BLaER1 treated with 17β-estradiol and CSF1 and Interleukin-3, amounts not matched to agents 10 nM and 100 nM (cell line): ENCODE measurements around the gene TAB2.
A peak's percentile ranks its signal among the peaks of the same experiment; 100 is the strongest.

Experiments
- H3K27ac ChIP-seq, 11 experiments: shearing (Covaris generic); formaldehyde crosslinking; 2 replicates each; pipeline ENCODE4 v1.8.1; 2022
- H3K27me3 ChIP-seq, 11 experiments: shearing (Covaris generic); formaldehyde crosslinking; 2 replicates each; pipeline ENCODE4 v1.8.1; 2022
- H3K36me3 ChIP-seq, 11 experiments: shearing (Covaris generic); formaldehyde crosslinking; 2 replicates each; pipeline ENCODE4 v1.8.1; 2022
- H3K4me1 ChIP-seq, 10 experiments: shearing (Covaris generic); formaldehyde crosslinking; 2 replicates each; pipeline ENCODE4 v1.8.1; 2022
- H3K4me2 ChIP-seq, 11 experiments: shearing (Covaris generic); formaldehyde crosslinking; 2 replicates each; pipeline ENCODE4 v1.8.1; 2022
- H3K4me3 ChIP-seq, 10 experiments: shearing (Covaris generic); formaldehyde crosslinking; 2 replicates each; pipeline ENCODE4 v1.8.1; 2022
- H3K9ac ChIP-seq, 11 experiments: shearing (Covaris generic); formaldehyde crosslinking; 2 replicates each; pipeline ENCODE4 v1.8.1; 2022
- H3K9me3 ChIP-seq, 11 experiments: shearing (Covaris generic); formaldehyde crosslinking; replicated peaks in 1 of 11; 2 replicates each; pipeline ENCODE4 v1.8.1; 2022
- H4K20me1 ChIP-seq, 11 experiments: shearing (Covaris generic); formaldehyde crosslinking; 2 replicates each; pipeline ENCODE4 v1.8.1; 2022
- Cebpa-rat ChIP-seq, 11 experiments: shearing (Covaris generic); IDR thresholded peaks; 2 replicates each; pipeline ENCODE4 v1.8.1; 2022

Gene TAB2

DNA sequence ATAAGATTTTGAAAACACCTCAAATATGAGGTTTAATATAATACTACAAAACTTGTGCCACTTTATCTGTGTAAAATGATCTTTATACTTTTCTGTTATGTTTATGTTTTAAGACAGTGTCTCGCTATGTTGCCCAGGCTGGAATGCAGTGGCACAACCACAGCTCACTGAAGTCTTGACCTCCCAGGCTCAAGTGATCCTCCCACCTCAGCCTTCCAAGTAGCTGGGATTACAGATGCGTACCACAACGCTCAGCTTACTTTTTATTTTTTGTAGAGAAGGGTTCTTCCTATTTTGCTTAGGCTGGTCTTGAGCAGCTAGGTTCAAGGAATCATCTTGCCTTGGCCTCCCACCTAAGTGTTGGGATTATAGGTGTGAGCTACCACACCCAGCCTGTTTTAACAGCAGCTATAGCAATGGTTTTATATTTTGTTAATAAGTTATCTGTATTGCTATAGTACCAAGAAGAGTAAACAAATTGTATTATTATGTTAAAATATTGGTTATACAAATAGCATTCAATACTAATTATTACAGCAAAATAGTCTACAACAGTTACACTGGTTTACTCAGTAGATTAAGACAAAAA lies 8.2 kb downstream of the TAB2 start:
- H3K4me1 ChIP-seq: peaks cover 0 to 100% (median 21%) of the 10 kb centered on the region in 10 experiments; a peak in 18 of 20 replicates
- H3K36me3 ChIP-seq: peaks cover 8 to 40% (median 21%) of the 10 kb centered on the region in 11 experiments; a peak in 20 of 22 replicates
- H3K27me3 ChIP-seq: no peaks in the 10 kb centered on the region
- no peak for TF ChIP-seq Cebpa-rat (IDR thresholded peaks at IDR 0.05)
- no peak overlapping the region for H3K27ac ChIP-seq
- no peak overlapping the region for H3K4me3 ChIP-seq
- H4K20me1 ChIP-seq: peaks cover 74 to 100% (median 91%) of the 10 kb centered on the region in 11 experiments
- peaks cover 0 to 25% (median 10%) of the 10 kb centered on the region in 11 experiments; a peak in 10 of 22 replicates for H3K9me3 ChIP-seq
- peak overlapping the region in 2 of 11 experiments; percentile 92 to 97; a peak in 4 of 22 replicates for H3K4me2 ChIP-seq
- no peak overlapping the region for H3K9ac ChIP-seq

DNA sequence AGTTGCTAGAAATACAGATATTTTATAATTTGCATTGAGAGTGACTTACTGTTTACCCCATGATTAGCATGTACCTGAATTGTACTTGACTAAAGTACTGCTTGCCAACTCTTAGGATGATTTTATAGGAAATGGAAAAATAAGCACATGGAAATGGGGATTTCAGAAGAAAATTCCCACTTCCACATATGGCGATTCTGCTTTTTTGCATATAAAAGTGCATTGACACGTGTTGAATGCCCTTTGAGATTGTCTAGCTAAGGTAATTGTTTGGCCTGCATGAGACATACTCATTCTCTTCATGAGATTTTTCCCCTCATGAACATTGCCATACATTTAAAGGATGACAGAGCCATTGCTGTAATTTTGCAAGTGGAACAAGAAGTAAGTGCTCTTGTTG lies 10.1 kb downstream of the TAB2 start:
- peaks cover 8 to 37% (median 21%) of the 10 kb centered on the region in 11 experiments; a peak in 20 of 22 replicates for H3K36me3 ChIP-seq
- no peaks in the 10 kb centered on the region for H3K27me3 ChIP-seq
- TF ChIP-seq Cebpa-rat (IDR thresholded peaks at IDR 0.05): no peak
- H3K9ac ChIP-seq: no peak overlapping the region
- no peak overlapping the region for H3K27ac ChIP-seq
- peaks cover 0 to 25% (median 10%) of the 10 kb centered on the region in 11 experiments; a peak in 10 of 22 replicates for H3K9me3 ChIP-seq
- H3K4me1 ChIP-seq: peaks cover 3 to 100% (median 26%) of the 10 kb centered on the region in 10 experiments; a peak in 17 of 20 replicates
- H3K4me3 ChIP-seq: no peak overlapping the region
- peak overlapping the region in 2 of 11 experiments; percentile 76 to 83; a peak in 4 of 22 replicates for H3K4me2 ChIP-seq
- peaks cover 76 to 100% (median 94%) of the 10 kb centered on the region in 11 experiments; a peak in 21 of 22 replicates for H4K20me1 ChIP-seq

DNA sequence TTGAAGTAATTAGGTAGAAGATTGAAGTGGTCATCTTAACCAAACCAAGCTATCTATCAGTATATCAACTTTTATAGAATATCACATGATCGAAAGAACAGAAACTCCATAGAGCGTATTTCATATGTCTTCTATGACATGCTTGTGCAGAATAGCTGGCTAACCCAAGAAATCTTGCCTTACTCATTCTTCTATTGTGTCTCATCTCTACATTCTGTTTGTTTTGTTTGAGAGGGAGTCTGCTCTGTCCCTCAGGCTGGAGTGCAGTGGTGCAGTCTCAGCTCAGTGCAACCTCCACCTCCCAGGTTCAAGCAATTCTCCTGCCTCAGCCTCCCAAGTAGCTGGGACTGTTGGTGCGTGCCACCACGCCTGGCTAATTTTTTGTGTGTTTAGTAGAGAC lies 10.6 kb downstream of the TAB2 start:
- Histone ChIP-seq H3K4me1 (peaks cover 3 to 100% (median 25%) of the 10 kb centered on the region in 10 experiments; a peak in 16 of 20 replicates), H3K4me3 (no peak overlapping the region), H3K27ac (no peak overlapping the region), H3K9ac (no peak overlapping the region), H3K36me3 (peaks cover 8 to 37% (median 21%) of the 10 kb centered on the region in 11 experiments; a peak in 20 of 22 replicates), H3K27me3 (no peaks in the 10 kb centered on the region), H3K4me2 (peak overlapping the region in 3 of 11 experiments; percentile 24 to 83 (median 76); a peak in 4 of 22 replicates), H3K9me3 (peaks cover 0 to 25% (median 10%) of the 10 kb centered on the region in 11 experiments; a peak in 10 of 22 replicates), H4K20me1 (peaks cover 76 to 100% (median 94%) of the 10 kb centered on the region in 11 experiments; a peak in 21 of 22 replicates)
- no peak for TF ChIP-seq Cebpa-rat (IDR thresholded peaks at IDR 0.05)

DNA sequence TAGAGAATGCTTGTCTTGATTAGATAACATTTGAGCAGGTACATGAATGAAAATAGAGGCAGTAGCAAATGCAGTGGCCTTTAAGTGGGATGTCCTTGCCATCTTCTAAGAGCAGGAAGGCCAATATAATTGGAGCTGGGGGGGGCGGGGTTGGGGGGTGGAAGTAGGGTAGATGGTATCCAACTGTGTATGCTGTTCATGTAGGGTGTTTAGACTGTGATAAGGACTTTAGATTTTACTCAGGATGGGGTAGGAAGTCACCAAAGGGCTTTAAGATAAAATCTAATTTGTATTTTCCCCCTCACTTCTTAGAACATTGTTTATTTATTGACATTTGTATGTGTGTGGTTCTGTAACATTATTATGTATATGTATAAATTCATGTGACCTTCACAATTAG lies 12.0 kb downstream of the TAB2 start:
- no peak overlapping the region for H3K4me3 ChIP-seq
- no peak overlapping the region for H3K27ac ChIP-seq
- TF ChIP-seq Cebpa-rat (IDR thresholded peaks at IDR 0.05): no peak
- peaks cover 0 to 25% (median 10%) of the 10 kb centered on the region in 11 experiments; a peak in 10 of 22 replicates for H3K9me3 ChIP-seq
- H3K36me3 ChIP-seq: peaks cover 8 to 37% (median 21%) of the 10 kb centered on the region in 11 experiments; a peak in 20 of 22 replicates
- peaks cover 4 to 100% (median 22%) of the 10 kb centered on the region in 10 experiments; a peak in 15 of 20 replicates for H3K4me1 ChIP-seq
- no peak overlapping the region for H3K9ac ChIP-seq
- H3K4me2 ChIP-seq: peak overlapping the region in 3 of 11 experiments; percentile 55 to 83 (median 76); a peak in 5 of 22 replicates
- H4K20me1 ChIP-seq: peaks cover 77 to 100% (median 95%) of the 10 kb centered on the region in 11 experiments; a peak in 21 of 22 replicates
- no peaks in the 10 kb centered on the region for H3K27me3 ChIP-seq

- H3K9me3 ChIP-seq: peaks cover 0 to 25% (median 10%) of the 10 kb centered on the region in 11 experiments; a peak in 9 of 22 replicates
- peaks cover 8 to 37% (median 19%) of the 10 kb centered on the region in 11 experiments; a peak in 20 of 22 replicates for H3K36me3 ChIP-seq
- peaks cover 79 to 100% (median 96%) of the 10 kb centered on the region in 11 experiments; a peak in 21 of 22 replicates for H4K20me1 ChIP-seq
- peaks cover 4 to 100% (median 22%) of the 10 kb centered on the region in 10 experiments; a peak in 16 of 20 replicates for H3K4me1 ChIP-seq
- no peak overlapping the region for H3K4me3 ChIP-seq
- peak overlapping the region in 3 of 11 experiments; percentile 55 to 83 (median 76); a peak in 6 of 22 replicates for H3K4me2 ChIP-seq
- H3K27me3 ChIP-seq: no peaks in the 10 kb centered on the region
- H3K27ac ChIP-seq: peak overlapping the region in 1 of 11 experiments; percentile 6; a peak in 1 of 22 replicates
- TF ChIP-seq Cebpa-rat (IDR thresholded peaks at IDR 0.05): no peak
- H3K9ac ChIP-seq: peak overlapping the region in 1 of 11 experiments; percentile 59; a peak in 2 of 22 replicates
These were observed 12.6 kb downstream of the TAB2 start for GRCh38 chr6:149330133-149330532.

- peaks cover 0 to 19% (median 4%) of the 10 kb centered on the region in 11 experiments; a peak in 5 of 22 replicates for H3K9me3 ChIP-seq
- TF ChIP-seq Cebpa-rat (IDR thresholded peaks at IDR 0.05): no peak
- 0 out of 20 replicates have a peak overlapping the region, but pooled peaks of 1 of the 10 experiments have one; percentile 19 for H3K4me3 ChIP-seq
- peaks cover 6 to 100% (median 30%) of the 10 kb centered on the region in 10 experiments for H3K4me1 ChIP-seq
- H4K20me1 ChIP-seq: peaks cover 86 to 100% (median 98%) of the 10 kb centered on the region in 11 experiments
- peak overlapping the region in 4 of 11 experiments; percentile 15 to 83 (median 66); a peak in 8 of 22 replicates for H3K4me2 ChIP-seq
- H3K27ac ChIP-seq: peak overlapping the region in 2 of 11 experiments; percentile 6 to 13; a peak in 2 of 22 replicates
- peak overlapping the region in 2 of 11 experiments; percentile 38 to 59; a peak in 1 of 22 replicates for H3K9ac ChIP-seq
- H3K27me3 ChIP-seq: no peaks in the 10 kb centered on the region
- peaks cover under 1 to 29% (median 12%) of the 10 kb centered on the region in 11 experiments; a peak in 16 of 22 replicates for H3K36me3 ChIP-seq
These were observed 13.7 kb downstream of the TAB2 start for GRCh38 chr6:149331043-149331807.

GRCh38 chr6:149331871-149332270 lies 14.4 kb downstream of the TAB2 start:
- Histone ChIP-seq H3K27me3 (no peaks in the 10 kb centered on the region), H3K9me3 (peaks cover 0 to 18% (median 3%) of the 10 kb centered on the region in 11 experiments; a peak in 3 of 22 replicates), H3K4me3 (no peak overlapping the region), H4K20me1 (peaks cover 91 to 100% (median 99%) of the 10 kb centered on the region in 11 experiments), H3K36me3 (peaks cover 0 to 23% (median 12%) of the 10 kb centered on the region in 11 experiments; a peak in 11 of 22 replicates), H3K4me1 (peaks cover 11 to 100% (median 36%) of the 10 kb centered on the region in 10 experiments), H3K27ac (no peak overlapping the region), H3K4me2 (peak overlapping the region in 4 of 11 experiments; percentile 15 to 83 (median 66); a peak in 7 of 22 replicates), H3K9ac (0 out of 22 replicates have a peak overlapping the region, but pooled peaks of 1 of the 11 experiments have one; percentile 29)
- no peak for TF ChIP-seq Cebpa-rat (IDR thresholded peaks at IDR 0.05)
